LNCAP (cell line): Measurements from ENCODE around the gene NCOA6.
A peak's percentile ranks its signal among the peaks of the same experiment; 100 is the strongest.

Source experiments
- TF ChIP-seq, protein P1 (sequence below): fragments of 450-650 bp; IDR thresholded peaks from 2 replicates; pipeline ENCODE4 v1.5.1; 2017; ENCODE audit warnings: mild to moderate bottlenecking

The NCOA6 gene

GRCh38 chr20:34825530-34826362 lies at the start of gene NCOA6:
NCOA6 (minus strand) TSS chr20:34825651; CDS start chr20:34782355, 43,296 bp downstream.
- TF ChIP-seq, protein P1, sequence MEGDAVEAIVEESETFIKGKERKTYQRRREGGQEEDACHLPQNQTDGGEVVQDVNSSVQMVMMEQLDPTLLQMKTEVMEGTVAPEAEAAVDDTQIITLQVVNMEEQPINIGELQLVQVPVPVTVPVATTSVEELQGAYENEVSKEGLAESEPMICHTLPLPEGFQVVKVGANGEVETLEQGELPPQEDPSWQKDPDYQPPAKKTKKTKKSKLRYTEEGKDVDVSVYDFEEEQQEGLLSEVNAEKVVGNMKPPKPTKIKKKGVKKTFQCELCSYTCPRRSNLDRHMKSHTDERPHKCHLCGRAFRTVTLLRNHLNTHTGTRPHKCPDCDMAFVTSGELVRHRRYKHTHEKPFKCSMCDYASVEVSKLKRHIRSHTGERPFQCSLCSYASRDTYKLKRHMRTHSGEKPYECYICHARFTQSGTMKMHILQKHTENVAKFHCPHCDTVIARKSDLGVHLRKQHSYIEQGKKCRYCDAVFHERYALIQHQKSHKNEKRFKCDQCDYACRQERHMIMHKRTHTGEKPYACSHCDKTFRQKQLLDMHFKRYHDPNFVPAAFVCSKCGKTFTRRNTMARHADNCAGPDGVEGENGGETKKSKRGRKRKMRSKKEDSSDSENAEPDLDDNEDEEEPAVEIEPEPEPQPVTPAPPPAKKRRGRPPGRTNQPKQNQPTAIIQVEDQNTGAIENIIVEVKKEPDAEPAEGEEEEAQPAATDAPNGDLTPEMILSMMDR: no peak

- TF ChIP-seq, protein P1: peak; percentile 89
These were observed 48.7 kb upstream of the NCOA6 start for GRCh38 chr20:34874094-34874654.

- TF ChIP-seq, protein P1: no peak
These were observed 48.2 kb upstream of the NCOA6 start for GRCh38 chr20:34873583-34874093.

GRCh38 chr20:34872622-34873224 lies 47.3 kb upstream of the NCOA6 start, which contains the start of gene GGT7:
GGT7 (minus strand) TSS chr20:34872856; CDS start chr20:34872815, 41 bp downstream.
- TF ChIP-seq, protein P1: peak; percentile 82

GRCh38 chr20:34871966-34872621 lies 46.6 kb upstream of the NCOA6 start:
- TF ChIP-seq, protein P1: no peak

DNA sequence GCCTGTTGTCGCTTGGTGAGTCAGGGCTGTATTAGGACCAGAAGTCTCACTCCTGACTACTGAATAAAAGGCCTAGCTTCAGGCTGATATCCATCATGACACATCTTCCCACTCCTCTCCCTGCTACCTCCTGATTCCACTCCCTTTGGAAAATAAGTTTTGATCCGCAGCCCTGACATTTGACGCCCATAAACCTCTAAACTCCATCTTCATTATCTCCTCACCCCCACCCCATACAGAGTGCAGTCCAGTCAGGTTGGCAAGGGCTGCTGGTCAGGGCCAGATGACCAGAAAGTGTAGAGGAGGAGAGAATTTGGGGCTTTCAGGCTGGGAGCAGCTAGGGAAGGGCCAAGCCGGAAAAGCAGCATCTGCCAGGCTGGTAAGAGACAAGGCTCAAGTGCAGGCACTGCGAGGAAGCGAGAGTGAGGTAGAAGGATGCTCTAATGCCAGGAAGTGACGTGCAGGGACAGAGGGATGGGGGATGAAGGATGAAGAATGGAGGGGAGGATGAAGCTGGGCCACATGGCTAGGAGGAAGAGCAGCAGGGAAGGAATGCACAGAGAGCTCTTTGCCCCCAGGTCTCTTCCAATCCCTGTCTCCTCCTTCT lies 46.0 kb upstream of the NCOA6 start:
- TF ChIP-seq, protein P1: no peak

- TF ChIP-seq, protein P1: no peak
These were observed 38.8 kb upstream of the NCOA6 start for GRCh38 chr20:34864216-34864615.
